Natural killer cell (primary cell): ENCODE results near the gene TBX21. TPM values are rescaled to one million over a fixed set of nuclear protein-coding genes. Genes with fewer than 3 reads are reported as not detected.

ENCODE experiments used
- ATAC-seq, 3 donors: fragments of 150-1000 bp in 2 of 3; fragments of 200-7000 bp in 1 of 3; cut with Tn5 transposase; 1 replicate in 1 of 3; 2 replicates in 2 of 3; pipeline ENCODE4 v1.10.0; 2021; ENCODE audit warnings: mild to moderate bottlenecking in 2 of 3, moderate library complexity in 2 of 3
- DNase-seq, 2 donors: peaks; one replicate each; pipeline versions ENCODE4 v3.0.0 to v3.0.0-alpha.2; 2013 to 2021; ENCODE audit warnings: mixed read lengths in 1 of 2
- H3K27ac ChIP-seq: one replicate; pipeline ENCODE4 v1.5.1; 2013; ENCODE audit warnings: mild to moderate bottlenecking, low read length
- H3K27me3 ChIP-seq: one replicate; pipeline ENCODE4 v1.6.1; 2013; ENCODE audit warnings: low read length; ENCODE audit not compliant: control insufficient read depth, insufficient read depth
- H3K36me3 ChIP-seq: one replicate; pipeline ENCODE4 v1.6.1; 2013; ENCODE audit warnings: low read length; ENCODE audit not compliant: control insufficient read depth, insufficient read depth
- H3K4me1 ChIP-seq: one replicate; pipeline ENCODE4 v1.6.1; 2013; ENCODE audit warnings: low read length; ENCODE audit not compliant: control insufficient read depth, insufficient read depth
- H3K4me3 ChIP-seq: one replicate; pipeline ENCODE4 v1.5.1; 2013; ENCODE audit warnings: low read length
- H3K9me3 ChIP-seq: one replicate; pipeline ENCODE4 v1.6.1; 2013; ENCODE audit warnings: low read length; ENCODE audit not compliant: control insufficient read depth, insufficient read depth
- H3K27ac Mint-ChIP-seq, 2 donors: one replicate each; pipeline ENCODE4 v1.8.0; 2022; ENCODE audit warnings: mild to moderate bottlenecking in 2 of 2, mixed read lengths in 2 of 2, moderate library complexity in 1 of 2
- H3K27me3 Mint-ChIP-seq, 2 donors: one replicate each; pipeline ENCODE4 v1.8.0; 2022; ENCODE audit warnings: low read depth in 2 of 2, mixed read lengths in 2 of 2
- H3K36me3 Mint-ChIP-seq: one replicate; pipeline ENCODE4 v1.8.0; 2022; ENCODE audit warnings: mixed read lengths
- H3K4me1 Mint-ChIP-seq, 2 donors: one replicate each; pipeline ENCODE4 v1.8.0; 2022; ENCODE audit warnings: mixed read lengths in 2 of 2
- H3K4me3 Mint-ChIP-seq: one replicate; pipeline ENCODE4 v1.8.0; 2022; ENCODE audit warnings: mild to moderate bottlenecking, moderate library complexity, mixed read lengths
- H3K9me3 Mint-ChIP-seq, 2 donors: one replicate each; pipeline ENCODE4 v1.8.0; 2022; ENCODE audit warnings: mixed read lengths in 2 of 2
- WGBS: methylation state at CpG from one replicate; pipeline ENCODE4 v1.1.7; 2013; ENCODE audit warnings: missing lambda C conversion rate; ENCODE audit not compliant: insufficient coverage; 5-methylcytosine and 5-hydroxymethylcytosine counted together
- intact Hi-C: fragments of 100-400 bp; cut with micrococcal nuclease; formaldehyde crosslinking; loops from one replicate; pipeline ENCODE4 v1.14.2; 2022
- total RNA-seq, 4 donors: library from RNA; stranded (reverse); fragments of 120-200 nt in 1 of 4; gene quantifications; one replicate each; pipeline versions ENCODE4 v1.2.3 to v1.2.4, GENCODE V29; 2013 to 2022
- TF ChIP-seq, protein P1 (sequence below): fragments of 200-600 bp; IDR thresholded peaks from one replicate; pipeline ENCODE4 v1.8.0; 2022; ENCODE audit warnings: antibody characterized with exemption

Gene TBX21
- total RNA-seq, 3 donors from 2014 or later (not counting 1 experiment from before 2014, with no cell fraction given), result 234 to 328 (median 257) TPM

DNA sequence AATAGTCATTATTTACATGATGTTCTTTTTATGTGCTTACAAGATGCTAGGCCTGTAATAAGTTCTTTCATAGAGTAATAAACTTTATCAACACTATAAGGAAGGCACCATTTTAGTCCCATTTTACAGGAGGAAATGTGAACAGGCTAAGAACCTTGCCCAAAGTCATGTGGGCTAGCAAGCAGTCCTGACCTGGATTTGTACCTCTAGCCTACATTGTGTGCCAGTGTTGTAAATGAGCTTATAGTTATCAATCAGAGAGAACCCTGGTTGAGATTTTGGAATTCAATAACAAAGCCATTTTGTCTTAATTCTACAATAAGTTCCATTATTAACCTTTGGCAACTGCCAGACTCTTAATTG, 45.7 kb upstream of the TBX21 start:
- ATAC-seq (no peak), DNase-seq (no peak)
- no peaks in the 10 kb centered on the region for H3K9me3 ChIP-seq
- intact Hi-C loops, result no loop called here
- TF ChIP-seq, protein P1, sequence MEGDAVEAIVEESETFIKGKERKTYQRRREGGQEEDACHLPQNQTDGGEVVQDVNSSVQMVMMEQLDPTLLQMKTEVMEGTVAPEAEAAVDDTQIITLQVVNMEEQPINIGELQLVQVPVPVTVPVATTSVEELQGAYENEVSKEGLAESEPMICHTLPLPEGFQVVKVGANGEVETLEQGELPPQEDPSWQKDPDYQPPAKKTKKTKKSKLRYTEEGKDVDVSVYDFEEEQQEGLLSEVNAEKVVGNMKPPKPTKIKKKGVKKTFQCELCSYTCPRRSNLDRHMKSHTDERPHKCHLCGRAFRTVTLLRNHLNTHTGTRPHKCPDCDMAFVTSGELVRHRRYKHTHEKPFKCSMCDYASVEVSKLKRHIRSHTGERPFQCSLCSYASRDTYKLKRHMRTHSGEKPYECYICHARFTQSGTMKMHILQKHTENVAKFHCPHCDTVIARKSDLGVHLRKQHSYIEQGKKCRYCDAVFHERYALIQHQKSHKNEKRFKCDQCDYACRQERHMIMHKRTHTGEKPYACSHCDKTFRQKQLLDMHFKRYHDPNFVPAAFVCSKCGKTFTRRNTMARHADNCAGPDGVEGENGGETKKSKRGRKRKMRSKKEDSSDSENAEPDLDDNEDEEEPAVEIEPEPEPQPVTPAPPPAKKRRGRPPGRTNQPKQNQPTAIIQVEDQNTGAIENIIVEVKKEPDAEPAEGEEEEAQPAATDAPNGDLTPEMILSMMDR, result no peak
- peaks cover 5% of the 10 kb centered on the region for H3K4me1 ChIP-seq
- H3K4me3 ChIP-seq, result no peak overlapping the region
- Mint-ChIP-seq H3K36me3 (peaks cover 3% of the 10 kb centered on the region), H3K27me3 (no peaks in the 10 kb centered on the region), H3K27ac (peak overlapping the region; percentile 36 to 65), H3K4me1 (peaks cover 5 to 16% of the 10 kb centered on the region in 2 donors), H3K9me3 (no peaks in the 10 kb centered on the region), H3K4me3 (no peak overlapping the region)
- no peaks in the 10 kb centered on the region for H3K27me3 ChIP-seq
- H3K27ac ChIP-seq, result no peak overlapping the region
- peaks cover 22% of the 10 kb centered on the region for H3K36me3 ChIP-seq

DNA sequence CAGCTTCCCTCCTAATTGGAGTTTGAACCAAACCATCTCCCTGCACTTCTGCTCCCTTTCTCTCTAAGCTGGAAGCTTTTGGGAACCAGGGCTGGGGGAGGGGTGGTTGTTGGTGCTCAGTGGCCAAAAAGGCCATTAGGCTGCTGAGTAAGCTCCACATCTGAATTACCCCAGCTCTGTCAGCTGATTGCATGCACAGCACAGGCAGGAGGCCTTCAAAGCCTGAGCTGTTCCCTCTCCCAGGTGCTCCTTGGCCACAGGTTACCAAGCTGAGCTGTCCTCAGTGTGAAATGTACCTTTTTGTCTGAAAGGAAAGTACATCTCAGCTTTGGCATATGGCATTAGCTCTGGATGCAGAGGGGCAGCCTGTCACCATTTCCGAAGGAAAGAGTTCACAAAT, 45.3 kb upstream of the TBX21 start:
- Mint-ChIP-seq H3K9me3 (no peaks in the 10 kb centered on the region), H3K27ac (peak overlapping the region in 1 of 2 donors; percentile 36), H3K27me3 (no peaks in the 10 kb centered on the region), H3K4me3 (no peak overlapping the region), H3K4me1 (peaks cover 9 to 20% of the 10 kb centered on the region in 2 donors), H3K36me3 (no peaks in the 10 kb centered on the region)
- intact Hi-C loops, result no loop called here
- WGBS, result 100% methylated on average over 1 of the region's 1 CpG
- H3K27me3 ChIP-seq, result no peaks in the 10 kb centered on the region
- no peak overlapping the region for H3K4me3 ChIP-seq
- DNase-seq (no peak), ATAC-seq (no peak)
- no peaks in the 10 kb centered on the region for H3K9me3 ChIP-seq
- peaks cover 18% of the 10 kb centered on the region for H3K36me3 ChIP-seq
- H3K4me1 ChIP-seq, result peaks cover 9% of the 10 kb centered on the region
- H3K27ac ChIP-seq, result no peak overlapping the region
- TF ChIP-seq, protein P1, result no peak

DNA sequence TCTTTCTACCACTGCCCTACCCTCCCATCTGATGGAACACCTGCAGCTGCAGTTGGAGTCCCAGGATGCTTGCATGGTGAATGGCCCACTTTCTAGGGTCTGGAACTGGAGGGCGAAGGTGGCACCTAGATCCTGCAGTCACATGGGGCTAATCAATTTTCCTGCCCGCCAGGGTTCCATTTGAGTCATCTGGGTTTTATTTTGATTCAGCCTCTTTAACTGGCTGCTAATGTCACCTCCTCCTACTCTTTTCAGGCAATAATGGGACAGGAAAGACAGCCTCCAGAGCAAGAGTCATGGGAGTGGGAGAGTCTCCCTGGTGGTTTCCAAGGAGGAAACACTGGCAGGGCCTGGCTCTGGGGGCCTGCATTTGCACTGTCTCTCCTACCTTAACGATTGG, 42.9 kb upstream of the TBX21 start:
- Histone ChIP-seq H3K27me3 (no peaks in the 10 kb centered on the region), H3K4me1 (peaks cover 21% of the 10 kb centered on the region), H3K36me3 (peaks cover 8% of the 10 kb centered on the region), H3K9me3 (no peaks in the 10 kb centered on the region), H3K4me3 (no peak overlapping the region), H3K27ac (no peak overlapping the region)
- ATAC-seq (no peak), DNase-seq (no peak)
- TF ChIP-seq, protein P1, result no peak
- intact Hi-C loops, result no loop called here
- WGBS, result 71% methylated on average over 3 of the region's 3 CpGs
- Mint-ChIP-seq H3K4me3 (no peak overlapping the region), H3K4me1 (peaks cover 19 to 29% of the 10 kb centered on the region in 2 donors), H3K27ac (no peak overlapping the region), H3K36me3 (no peaks in the 10 kb centered on the region), H3K9me3 (no peaks in the 10 kb centered on the region), H3K27me3 (no peaks in the 10 kb centered on the region)

DNA sequence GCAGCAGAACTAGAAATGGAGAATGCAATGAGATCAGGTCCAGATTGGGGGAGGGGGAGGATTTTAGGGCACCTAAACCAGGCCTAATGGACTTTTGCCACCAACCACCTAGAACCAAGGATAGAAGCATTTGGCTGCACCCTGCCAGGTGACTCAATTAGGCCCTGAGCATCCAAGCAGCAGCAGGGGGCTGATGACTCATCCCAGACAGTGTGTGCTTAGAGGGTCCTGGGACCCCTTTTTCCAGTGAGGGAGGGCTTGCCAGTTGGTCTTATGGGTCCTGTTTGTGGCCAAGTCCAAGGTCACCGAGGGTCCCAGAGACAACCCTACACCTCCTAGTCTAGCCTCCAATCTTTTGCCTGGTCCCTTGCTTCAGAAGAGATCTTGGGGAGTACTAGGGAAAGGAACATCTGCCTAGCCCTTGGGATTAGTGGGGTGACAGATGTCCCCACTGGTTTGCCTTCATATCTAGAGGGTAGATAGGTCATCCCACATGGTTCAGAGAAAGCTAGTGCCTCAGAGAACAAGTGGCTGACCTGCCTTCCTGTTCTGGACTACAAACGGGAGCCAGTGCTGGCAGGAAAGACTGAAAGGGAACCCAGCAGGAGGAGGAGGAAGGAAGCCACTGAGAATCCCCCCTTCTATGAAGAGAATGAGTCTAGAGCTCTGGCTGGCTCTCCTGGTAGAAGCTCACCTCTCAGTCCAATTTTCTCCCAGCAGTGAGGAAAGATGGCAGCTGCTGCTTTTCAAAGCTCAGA, 40.7 kb upstream of the TBX21 start:
- Histone ChIP-seq H3K9me3 (no peaks in the 10 kb centered on the region), H3K4me3 (no peak overlapping the region), H3K27ac (peak overlapping the region; percentile 45), H3K27me3 (no peaks in the 10 kb centered on the region), H3K36me3 (peaks cover 3% of the 10 kb centered on the region), H3K4me1 (peaks cover 43% of the 10 kb centered on the region)
- H3K9me3 Mint-ChIP-seq, result no peaks in the 10 kb centered on the region
- no peaks in the 10 kb centered on the region for H3K36me3 Mint-ChIP-seq
- H3K4me1 Mint-ChIP-seq, result peaks cover 34 to 47% of the 10 kb centered on the region in 2 donors
- intact Hi-C loops, result no loop called here
- H3K27me3 Mint-ChIP-seq, result no peaks in the 10 kb centered on the region
- peak overlapping the region; percentile 87 to 98 for H3K27ac Mint-ChIP-seq
- H3K4me3 Mint-ChIP-seq, result peak overlapping the region; percentile 98
- WGBS, result 58% methylated on average over 2 of the region's 2 CpGs
- ATAC-seq, result no peak
- TF ChIP-seq, protein P1, result no peak
- DNase-seq, result no peak
